Testis (tissue), 3 donors: ENCODE data around the gene CRISPLD2. TPM values are rescaled to one million over a fixed set of nuclear protein-coding genes. Genes with fewer than 3 reads are reported as not detected.

Experiments used
- DNase-seq: peaks from one replicate; pipeline ENCODE4 v3.0.0-alpha.2; 2019
- H3K27ac ChIP-seq, 2 donors: fragments of 200-600 bp; sonication (generic); one replicate each; pipeline ENCODE4 v1.5.1; 2019
- H3K27me3 ChIP-seq: fragments of 200-600 bp; sonication (generic); one replicate; pipeline ENCODE4 v1.5.1; 2019
- H3K36me3 ChIP-seq: fragments of 200-600 bp; sonication (generic); one replicate; pipeline ENCODE4 v1.5.1; 2017; ENCODE audit warnings: low read depth; ENCODE audit errors: missing control alignments
- H3K4me1 ChIP-seq: fragments of 200-600 bp; sonication (generic); one replicate; pipeline ENCODE4 v1.5.1; 2019
- H3K4me3 ChIP-seq, 2 donors: fragments of 200-600 bp; sonication (generic); one replicate each; pipeline ENCODE4 v1.5.1; 2017 to 2019
- H3K9me3 ChIP-seq: fragments of 200-600 bp; sonication (generic); one replicate; pipeline ENCODE4 v1.5.1; 2017
- POLR2A ChIP-seq: fragments of 450-650 bp; IDR thresholded peaks from one replicate; pipeline ENCODE4 v1.6.1; 2017; ENCODE audit warnings: antibody characterized with exemption, mild to moderate bottlenecking, moderate library complexity
- WGBS, 2 donors: methylation state at CpG; one replicate each; pipeline ENCODE4 v1.1.5; 2018; 5-methylcytosine and 5-hydroxymethylcytosine counted together
- intact Hi-C: fragments of 100-400 bp; cut with DNase I; formaldehyde crosslinking; loops from one replicate; pipeline ENCODE4 v1.15.1; 2023; ENCODE audit warnings: low total_unique reads
- polyA plus RNA-seq: library from polyadenylated mRNA; stranded (reverse); fragments of 350-450 nt; fragmentation: Illumina TruSeq; extraction: RNeasy Lipid Tissue Mini Kit (QIAGEN cat#74804); gene quantifications from one replicate; pipeline ENCODE4 v1.2.3, GENCODE V29; 2014; ENCODE audit warnings: low read depth, low replicate concordance; ENCODE audit not compliant: insufficient read depth
- total RNA-seq, 2 donors: library from RNA; depleted of rRNA; stranded (reverse); fragments of >200 nt; gene quantifications; one replicate each; pipeline ENCODE4 v1.2.3, GENCODE V29; 2016
- TF ChIP-seq, protein P1 (sequence below), 3 experiments: fragments of 450-650 bp in 2 of 3; fragments of 200-600 bp in 1 of 3; sonication (generic) in 1 of 3; IDR thresholded peaks; one replicate each; pipeline ENCODE4 v1.5.1; 2016 to 2019; ENCODE audit warnings: antibody characterized with exemption in 3 of 3, mild to moderate bottlenecking in 2 of 3, moderate library complexity in 1 of 3

CRISPLD2 gene
- total and polyA plus RNA-seq, 3 donors from 2014 or later, result 47.7 to 59.6 (median 48.8) TPM

- Histone ChIP-seq H3K27me3 (no peaks in the 10 kb centered on the region), H3K4me3 (no peak overlapping the region), H3K36me3 (no peaks in the 10 kb centered on the region), H3K4me1 (peaks cover 30% of the 10 kb centered on the region), H3K27ac (no peak overlapping the region), H3K9me3 (no peaks in the 10 kb centered on the region)
- no peak for TF ChIP-seq POLR2A
- TF ChIP-seq, protein P1, sequence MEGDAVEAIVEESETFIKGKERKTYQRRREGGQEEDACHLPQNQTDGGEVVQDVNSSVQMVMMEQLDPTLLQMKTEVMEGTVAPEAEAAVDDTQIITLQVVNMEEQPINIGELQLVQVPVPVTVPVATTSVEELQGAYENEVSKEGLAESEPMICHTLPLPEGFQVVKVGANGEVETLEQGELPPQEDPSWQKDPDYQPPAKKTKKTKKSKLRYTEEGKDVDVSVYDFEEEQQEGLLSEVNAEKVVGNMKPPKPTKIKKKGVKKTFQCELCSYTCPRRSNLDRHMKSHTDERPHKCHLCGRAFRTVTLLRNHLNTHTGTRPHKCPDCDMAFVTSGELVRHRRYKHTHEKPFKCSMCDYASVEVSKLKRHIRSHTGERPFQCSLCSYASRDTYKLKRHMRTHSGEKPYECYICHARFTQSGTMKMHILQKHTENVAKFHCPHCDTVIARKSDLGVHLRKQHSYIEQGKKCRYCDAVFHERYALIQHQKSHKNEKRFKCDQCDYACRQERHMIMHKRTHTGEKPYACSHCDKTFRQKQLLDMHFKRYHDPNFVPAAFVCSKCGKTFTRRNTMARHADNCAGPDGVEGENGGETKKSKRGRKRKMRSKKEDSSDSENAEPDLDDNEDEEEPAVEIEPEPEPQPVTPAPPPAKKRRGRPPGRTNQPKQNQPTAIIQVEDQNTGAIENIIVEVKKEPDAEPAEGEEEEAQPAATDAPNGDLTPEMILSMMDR (IDR thresholded peaks at IDR 0.05), result no peak
- 25 to 56% methylated on average over 5 of the region's 6 CpGs for WGBS, 2 donors
- intact Hi-C loops, result no loop called here
- peak; percentile 70 for DNase-seq
These were observed 93.5 kb downstream of the CRISPLD2 start for GRCh38 chr16:84913315-84913714.

GRCh38 chr16:84914273-84914672 lies 94.5 kb downstream of the CRISPLD2 start:
- H3K27me3 ChIP-seq, result no peaks in the 10 kb centered on the region
- no peak overlapping the region for H3K4me3 ChIP-seq
- no peaks in the 10 kb centered on the region for H3K36me3 ChIP-seq
- H3K9me3 ChIP-seq, result no peaks in the 10 kb centered on the region
- DNase-seq, result peak; percentile 65
- intact Hi-C loops, result no loop called here
- WGBS, 2 donors, result 24 to 42% methylated on average over 5 of the region's 5 CpGs
- TF ChIP-seq, protein P1 (IDR thresholded peaks at IDR 0.05), result no peak
- TF ChIP-seq POLR2A, result no peak
- peak overlapping the region in 1 of 2 donors; percentile 3 for H3K27ac ChIP-seq
- peaks cover 34% of the 10 kb centered on the region for H3K4me1 ChIP-seq

GRCh38 chr16:84916178-84916577 lies 96.4 kb downstream of the CRISPLD2 start:
- intact Hi-C loops, result no loop called here
- peaks cover 41% of the 10 kb centered on the region for H3K4me1 ChIP-seq
- WGBS, 2 donors, result 61 to 62% methylated on average over 9 of the region's 9 CpGs

DNA sequence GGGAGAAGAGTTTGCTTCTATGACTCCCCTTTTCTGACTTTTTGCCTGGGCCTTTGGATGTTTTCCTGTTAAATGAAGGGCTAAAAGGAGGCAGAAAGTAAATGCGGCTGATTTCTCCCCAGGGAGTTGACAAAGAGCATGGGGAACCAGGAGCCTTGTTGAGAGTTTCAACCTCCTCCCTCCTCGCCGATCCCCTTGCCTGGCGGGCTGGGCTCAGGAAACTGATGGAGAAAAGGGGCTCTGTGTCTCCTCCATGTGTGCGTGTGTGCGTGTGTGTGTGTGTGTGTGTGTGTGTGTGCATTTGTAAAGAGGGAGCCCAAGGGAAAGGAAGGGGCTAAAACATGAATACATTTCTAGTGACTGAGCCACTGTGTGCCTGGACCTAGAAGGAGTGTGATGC lies 97.1 kb downstream of the CRISPLD2 start:
- no peaks in the 10 kb centered on the region for H3K36me3 ChIP-seq
- H3K4me1 ChIP-seq, result peaks cover 41% of the 10 kb centered on the region
- no peaks in the 10 kb centered on the region for H3K9me3 ChIP-seq
- 70 to 80% methylated on average over 6 of the region's 6 CpGs for WGBS, 2 donors
- peak overlapping the region in 1 of 2 donors; percentile 35 for H3K27ac ChIP-seq
- no peak for DNase-seq
- TF ChIP-seq POLR2A, result no peak
- TF ChIP-seq, protein P1 (IDR thresholded peaks at IDR 0.05), result no peak
- H3K4me3 ChIP-seq, result no peak overlapping the region
- no peaks in the 10 kb centered on the region for H3K27me3 ChIP-seq
- intact Hi-C loops, result no loop called here

More at GRCh38 chr16:84916178-84916577, 96.4 kb downstream of the CRISPLD2 start:
- no peak for DNase-seq
- TF ChIP-seq, protein P1 (IDR thresholded peaks at IDR 0.05), result no peak
- TF ChIP-seq POLR2A, result no peak
- Histone ChIP-seq H3K27me3 (no peaks in the 10 kb centered on the region), H3K27ac (no peak overlapping the region), H3K36me3 (no peaks in the 10 kb centered on the region), H3K4me3 (no peak overlapping the region), H3K9me3 (no peaks in the 10 kb centered on the region)

DNA sequence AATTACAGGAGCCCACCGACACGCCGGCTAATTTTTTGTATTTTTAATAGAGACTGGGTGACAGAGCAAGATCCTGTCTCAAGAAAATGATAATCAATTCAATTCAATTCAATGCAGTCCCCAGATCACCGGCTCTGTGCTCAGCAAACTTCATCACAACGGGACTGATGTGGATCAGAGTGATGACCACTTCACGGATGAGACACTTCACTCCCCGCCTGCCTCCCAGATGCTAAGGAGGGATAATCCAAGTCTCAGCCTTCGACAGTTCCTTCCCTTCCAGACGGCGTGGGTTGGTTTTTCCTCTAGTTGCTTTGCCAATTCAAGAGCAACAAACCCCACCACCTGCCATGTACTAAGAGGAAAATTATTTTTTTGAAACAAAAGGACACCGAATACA lies 97.7 kb downstream of the CRISPLD2 start:
- no peak for DNase-seq
- H3K4me1 ChIP-seq, result peaks cover 46% of the 10 kb centered on the region
- no peaks in the 10 kb centered on the region for H3K27me3 ChIP-seq
- no peak overlapping the region for H3K27ac ChIP-seq
- intact Hi-C loops, result no loop called here
- H3K4me3 ChIP-seq, result no peak overlapping the region
- TF ChIP-seq, protein P1 (IDR thresholded peaks at IDR 0.05), result no peak
- TF ChIP-seq POLR2A, result no peak
- H3K36me3 ChIP-seq, result no peaks in the 10 kb centered on the region
- no peaks in the 10 kb centered on the region for H3K9me3 ChIP-seq
- 77 to 81% methylated on average over 11 of the region's 11 CpGs for WGBS, 2 donors
